Tibial artery (tissue), 4 donors: ENCODE data around the gene RRAGA.
A peak's percentile ranks its signal among the peaks of the same experiment; 100 is the strongest.
"Not testable (repeated sequence)": the region's sequence is repeated elsewhere in the genome, so short reads cannot be mapped to it uniquely, and the experiment has no call there.

Experiments
- DNase-seq, 2 donors: peaks; one replicate each; pipeline ENCODE4 v3.0.0-alpha.2; 2019
- H3K27ac ChIP-seq, 2 donors: fragments of 200-600 bp; sonication (generic) in 1 of 2; 1 replicate in 1 of 2; 2 replicates in 1 of 2; pipeline ENCODE4 v1.5.1; 2018 to 2019; ENCODE audit warnings: mild to moderate bottlenecking in 1 of 2
- H3K27me3 ChIP-seq, 2 donors: fragments of 200-600 bp; sonication (generic) in 1 of 2; one replicate each; pipeline versions ENCODE4 v1.5.1 to v1.6.0; 2016 to 2019
- H3K36me3 ChIP-seq, 3 donors: fragments of 200-600 bp; sonication (generic) in 2 of 3; one replicate each; pipeline ENCODE4 v1.5.1; 2016 to 2019; ENCODE audit warnings: mild to moderate bottlenecking in 2 of 3
- H3K4me1 ChIP-seq, 4 donors: fragments of 200-600 bp; sonication (generic) in 2 of 4; 1 replicate in 3 of 4; 2 replicates in 1 of 4; pipeline ENCODE4 v1.5.1; 2016 to 2019
- H3K4me3 ChIP-seq, 2 donors: fragments of 200-600 bp; sonication (generic) in 1 of 2; 1 replicate in 1 of 2; 2 replicates in 1 of 2; pipeline ENCODE4 v1.5.1; 2018 to 2019; ENCODE audit warnings: mild to moderate bottlenecking in 2 of 2
- H3K9me3 ChIP-seq, 3 donors: fragments of 200-600 bp; sonication (generic) in 1 of 3; one replicate each; pipeline ENCODE4 v1.5.1; 2016 to 2019
- CTCF ChIP-seq, 2 experiments: fragments of 200-600 bp in 1 of 2; fragments of 450-650 bp in 1 of 2; IDR thresholded peaks; one replicate each; pipeline ENCODE4 v1.5.1; 2017 to 2019; ENCODE audit warnings: antibody characterized with exemption in 2 of 2, mild to moderate bottlenecking in 1 of 2, moderate library complexity in 1 of 2
- intact Hi-C: fragments of 100-400 bp; cut with DNase I; formaldehyde crosslinking; loops from one replicate; pipeline ENCODE4 v1.15.0; 2023; ENCODE audit warnings: low total_unique reads

The RRAGA gene

GRCh38 chr9:19048966-19049916 is at the start of gene RRAGA:
RRAGA (plus strand) TSS chr9:19049427; CDS start chr9:19049660, 233 bp downstream.
- H3K27ac ChIP-seq, result peak within 1 kb of the TSS; percentile 96 to 97
- intact Hi-C loops, result loop anchor here (10.0 kb wide), 2 partner anchors 56 to 406 kb away; partner anchors contain the start of gene HAUS6

GRCh38 chr9:19000133-19000532 is 49.1 kb upstream of the RRAGA start:
- H3K36me3 ChIP-seq, result no peaks in the 10 kb centered on the region
- no peak for TF ChIP-seq CTCF (IDR thresholded peaks at IDR 0.05)
- H3K27ac ChIP-seq, result no peak overlapping the region
- no peak for DNase-seq
- H3K27me3 ChIP-seq, result no peaks in the 10 kb centered on the region
- H3K4me3 ChIP-seq, result no peak overlapping the region
- intact Hi-C loops, result no loop called here
- peaks cover 0 to 7% (median 0%) of the 10 kb centered on the region in 4 donors for H3K4me1 ChIP-seq
- H3K9me3 ChIP-seq, result no peaks in the 10 kb centered on the region

More at GRCh38 chr9:19048966-19049916, at the start of gene RRAGA:
- Histone ChIP-seq H3K4me3 (peak within 1 kb of the TSS; percentile 79 to 82), H3K27me3 (no peaks in the 10 kb centered on the region), H3K4me1 (peaks cover 5 to 39% (median 16%) of the 10 kb centered on the region in 4 donors), H3K36me3 (peaks cover 0 to 6% (median 3%) of the 10 kb centered on the region in 3 donors), H3K9me3 (no peaks in the 10 kb centered on the region)
- peak; percentile 84 to 93 for TF ChIP-seq CTCF (IDR thresholded peaks at IDR 0.05)
- peak; percentile 91 to 96 for DNase-seq

- Histone ChIP-seq H3K4me1 (peaks cover 0 to 5% (median 0%) of the 10 kb centered on the region in 4 donors), H3K9me3 (no peaks in the 10 kb centered on the region), H3K27me3 (no peaks in the 10 kb centered on the region), H3K27ac (no peak overlapping the region), H3K36me3 (no peaks in the 10 kb centered on the region), H3K4me3 (no peak overlapping the region)
- intact Hi-C loops, result no loop called here
- TF ChIP-seq CTCF (IDR thresholded peaks at IDR 0.05), result no peak
- DNase-seq, result no peak
Observed at GRCh38 chr9:19009391-19009965, 39.7 kb upstream of the RRAGA start.

- no peak for DNase-seq
- no peak overlapping the region for H3K4me3 ChIP-seq
- peaks cover 0 to 1% (median 0%) of the 10 kb centered on the region in 4 donors for H3K4me1 ChIP-seq
- no peak for TF ChIP-seq CTCF (IDR thresholded peaks at IDR 0.05)
- intact Hi-C loops, result loop anchor here (5.0 kb wide), 1 partner anchor 756 kb away; no protein-coding TSS in a partner anchor
- H3K27me3 ChIP-seq, result no peaks in the 10 kb centered on the region
- H3K27ac ChIP-seq, result no peak overlapping the region
- H3K9me3 ChIP-seq, result no peaks in the 10 kb centered on the region
- no peaks in the 10 kb centered on the region for H3K36me3 ChIP-seq
Observed at GRCh38 chr9:19018201-19018600, 31.0 kb upstream of the RRAGA start.

- H3K4me1 ChIP-seq, result no peaks in the 10 kb centered on the region
- TF ChIP-seq CTCF (IDR thresholded peaks at IDR 0.05), result no peak
- H3K4me3 ChIP-seq, result no peak overlapping the region
- DNase-seq, result no peak
- intact Hi-C loops, result no loop called here
- H3K27me3 ChIP-seq, result no peaks in the 10 kb centered on the region
- H3K27ac ChIP-seq, result no peak overlapping the region
- no peaks in the 10 kb centered on the region for H3K36me3 ChIP-seq
- H3K9me3 ChIP-seq, result no peaks in the 10 kb centered on the region
Observed at GRCh38 chr9:19020886-19021455, 28.3 kb upstream of the RRAGA start.

- H3K36me3 ChIP-seq, H3K4me3 ChIP-seq, H3K27me3 ChIP-seq, DNase-seq, intact Hi-C loops, H3K4me1 ChIP-seq, H3K27ac ChIP-seq, H3K9me3 ChIP-seq: not testable (repeated sequence)
Observed at GRCh38 chr9:19021649-19022048, 27.6 kb upstream of the RRAGA start.
